Measurements from ENCODE around the gene RBM18.
A peak's percentile ranks its signal among the peaks of the same experiment; 100 is the strongest.

RBM18 gene

GRCh38 chr9:122256206-122256605 lies 8.4 kb downstream of the RBM18 start:
- DNase-seq, result no peak

DNA sequence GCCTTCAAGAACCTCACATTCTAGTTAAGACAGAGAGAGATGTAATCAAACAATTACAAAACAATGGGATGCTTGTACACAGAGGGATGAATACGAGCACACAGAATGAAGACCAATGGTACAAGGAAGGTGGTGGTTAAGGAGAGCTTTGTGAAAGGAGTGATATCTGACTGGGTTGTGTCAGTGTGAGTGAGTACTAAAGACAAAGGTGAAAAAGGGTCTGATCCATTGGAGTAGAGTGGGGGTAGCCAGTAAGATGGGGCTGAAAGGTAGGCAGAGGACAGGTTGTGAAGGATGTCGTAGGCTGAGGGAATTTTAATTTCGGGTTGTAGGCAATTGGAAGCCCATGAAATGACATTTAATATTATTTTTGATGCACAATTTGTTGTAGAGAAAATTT lies 9.9 kb downstream of the RBM18 start:
- DNase-seq, result no peak

DNA sequence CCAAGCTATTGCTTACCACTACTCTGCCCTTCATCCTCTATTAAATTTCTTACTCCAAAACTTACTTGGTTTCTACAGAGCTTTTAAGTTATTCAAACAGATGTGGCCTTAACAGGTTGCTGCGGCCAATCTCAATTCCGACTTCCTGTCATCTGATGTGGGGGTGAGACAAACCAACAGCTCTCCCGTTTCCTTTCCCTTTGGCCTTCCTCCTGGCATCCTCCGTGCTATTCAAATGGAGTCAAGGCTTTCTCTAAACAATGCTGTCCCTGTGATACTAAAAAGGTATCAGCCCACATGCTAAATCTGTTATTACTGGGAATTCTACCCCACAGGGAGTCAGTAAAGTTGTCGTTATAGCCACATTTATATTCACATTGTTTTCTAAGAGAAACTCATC lies 11.8 kb downstream of the RBM18 start:
- no peak for DNase-seq

DNA sequence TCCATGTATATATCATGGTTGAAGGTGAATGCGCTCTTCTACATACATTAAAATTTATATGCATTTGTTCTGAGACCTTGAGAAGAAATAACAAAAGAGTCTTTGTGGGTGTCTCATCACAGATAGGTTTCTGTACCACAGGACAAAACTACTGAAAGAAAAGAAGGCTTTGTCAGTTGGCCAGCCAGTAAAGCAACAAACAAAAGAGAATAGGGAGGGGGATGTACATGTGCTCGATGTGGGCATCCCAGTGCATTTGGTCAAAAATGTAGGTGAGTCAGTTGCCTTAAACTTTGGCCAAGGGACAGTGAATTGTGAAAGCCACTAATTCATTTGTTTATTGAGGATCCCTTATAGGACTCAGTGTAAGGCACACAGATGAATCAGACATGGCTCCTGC lies 13.3 kb downstream of the RBM18 start:
- no peak for DNase-seq

GRCh38 chr9:122248448-122248865 lies 16.2 kb downstream of the RBM18 start:
- no peak for DNase-seq

DNA sequence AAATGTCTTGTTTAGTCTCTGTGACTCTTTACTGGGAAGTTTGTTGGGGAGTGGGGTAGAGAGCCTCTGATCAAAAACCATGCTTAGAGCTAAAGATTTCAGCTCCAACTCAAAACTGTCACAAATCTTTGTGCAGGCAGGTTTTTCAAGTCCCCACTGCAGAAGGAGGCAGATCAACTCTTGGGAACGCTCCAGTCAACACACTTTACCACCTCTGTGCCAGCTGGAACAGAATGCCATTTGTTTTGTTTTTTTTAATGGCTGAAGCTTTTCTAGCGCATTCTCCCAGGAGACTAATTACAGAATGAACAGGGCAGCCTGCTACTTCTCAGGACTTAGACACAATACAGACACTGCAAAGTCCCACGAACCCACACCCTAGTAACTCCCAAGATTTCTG lies 18.0 kb downstream of the RBM18 start:
- no peak for DNase-seq

DNA sequence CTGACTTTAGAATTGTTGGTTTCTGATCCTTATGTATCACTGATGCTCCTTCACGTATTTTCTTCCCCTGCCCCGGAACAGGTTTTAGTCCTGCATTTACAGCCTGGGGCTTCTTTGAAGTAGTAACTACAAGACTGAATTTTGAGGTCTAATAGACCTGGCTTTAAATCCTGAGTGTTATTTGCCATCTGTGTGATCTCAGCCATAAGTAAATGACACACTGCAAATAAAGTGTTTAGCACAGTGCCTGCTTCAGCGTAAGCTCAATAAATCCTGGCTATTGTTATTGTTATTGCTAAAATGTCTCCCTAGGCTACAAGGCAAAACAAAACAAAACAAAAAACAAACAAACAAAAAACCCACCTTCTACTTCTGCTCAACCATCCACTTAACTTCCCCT lies 20.3 kb downstream of the RBM18 start:
- no peak for DNase-seq

GRCh38 chr9:122239722-122240121 lies 24.9 kb downstream of the RBM18 start:
- no peak for DNase-seq

DNA sequence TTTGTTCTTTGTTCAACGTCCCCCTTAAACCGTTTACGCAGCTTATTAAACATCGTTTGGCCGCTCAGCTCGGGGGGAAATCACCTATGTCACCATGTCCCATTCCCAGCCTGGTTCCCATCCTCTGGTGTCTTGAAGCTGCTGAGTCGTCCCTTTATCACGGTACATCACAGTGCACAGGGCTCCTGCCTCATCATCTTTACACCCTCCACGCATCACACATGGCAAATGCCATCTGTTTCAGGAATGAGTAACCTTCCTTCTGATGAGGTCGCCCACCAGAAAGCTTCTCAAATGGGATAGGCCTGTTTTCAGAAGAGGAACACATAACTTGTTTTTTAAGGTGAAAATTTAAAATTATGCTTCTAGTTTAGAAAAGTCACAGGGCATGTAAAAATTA lies 28.0 kb downstream of the RBM18 start:
- DNase-seq, result no peak

DNA sequence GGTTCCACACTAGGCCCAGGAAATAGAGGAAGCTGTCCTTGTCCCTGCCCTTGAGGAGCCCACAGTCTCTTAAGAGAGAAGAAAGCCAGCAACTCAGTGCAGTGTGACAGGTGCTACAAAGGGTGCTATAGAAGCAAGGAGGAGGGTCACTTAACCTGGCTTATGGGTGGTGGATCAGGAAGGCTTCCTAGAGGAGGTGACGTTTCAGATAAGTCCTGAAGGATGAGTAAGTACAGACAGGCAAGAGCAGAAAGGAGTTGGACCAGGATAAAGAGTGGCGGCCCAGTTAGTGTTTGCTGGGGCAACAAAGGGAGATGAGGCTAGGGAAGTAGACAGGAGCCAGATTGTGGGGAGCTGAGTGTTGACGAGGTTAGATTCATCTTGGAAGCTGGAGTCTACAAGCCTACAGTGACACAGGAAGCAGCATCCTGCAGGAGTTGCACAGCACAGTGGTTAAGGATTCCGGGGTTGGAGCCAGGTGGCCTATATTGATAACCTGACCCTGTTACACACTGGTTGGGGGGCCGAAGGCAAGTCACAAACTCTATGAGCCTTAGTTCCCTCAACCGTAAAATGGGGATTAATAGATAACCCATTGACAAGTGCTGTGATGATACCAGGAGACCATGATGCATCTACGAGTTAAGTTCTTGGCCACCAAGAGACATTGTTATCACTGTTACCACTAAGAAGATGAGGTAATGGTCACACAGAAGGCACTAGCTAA lies 30.5 kb downstream of the RBM18 start:
- DNase-seq, result no peak

- no peak for DNase-seq
Observed at GRCh38 chr9:122232796-122233306, 31.8 kb downstream of the RBM18 start.

GRCh38 chr9:122229485-122229837 lies 35.2 kb downstream of the RBM18 start:
- DNase-seq, result no peak

GRCh38 chr9:122228568-122229484 lies 35.8 kb downstream of the RBM18 start, which contains the start of gene LHX6:
TSS of gene LHX6 (minus strand) at chr9:122228957. CDS start at chr9:122228740, 217 bp downstream.
- peak; percentile 64 for DNase-seq

- DNase-seq, result no peak
Observed at GRCh38 chr9:122228191-122228567, 36.5 kb downstream of the RBM18 start.

DNA sequence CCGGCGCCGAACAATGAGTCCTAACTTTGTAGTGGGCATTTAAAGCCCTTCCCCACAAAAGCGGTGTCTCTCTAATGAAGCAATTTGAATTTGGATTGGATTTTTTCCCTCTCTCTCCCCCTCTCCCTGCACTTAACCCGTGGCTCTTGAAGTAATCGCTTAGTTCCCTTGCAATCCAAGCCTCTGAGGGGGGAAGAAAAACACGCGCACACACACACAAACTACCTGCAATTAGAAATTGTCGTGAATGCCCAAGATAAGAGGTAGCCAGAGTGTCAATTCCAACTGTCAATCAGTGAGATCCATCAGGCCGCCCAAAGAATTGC lies 37.1 kb downstream of the RBM18 start:
- no peak for DNase-seq

DNA sequence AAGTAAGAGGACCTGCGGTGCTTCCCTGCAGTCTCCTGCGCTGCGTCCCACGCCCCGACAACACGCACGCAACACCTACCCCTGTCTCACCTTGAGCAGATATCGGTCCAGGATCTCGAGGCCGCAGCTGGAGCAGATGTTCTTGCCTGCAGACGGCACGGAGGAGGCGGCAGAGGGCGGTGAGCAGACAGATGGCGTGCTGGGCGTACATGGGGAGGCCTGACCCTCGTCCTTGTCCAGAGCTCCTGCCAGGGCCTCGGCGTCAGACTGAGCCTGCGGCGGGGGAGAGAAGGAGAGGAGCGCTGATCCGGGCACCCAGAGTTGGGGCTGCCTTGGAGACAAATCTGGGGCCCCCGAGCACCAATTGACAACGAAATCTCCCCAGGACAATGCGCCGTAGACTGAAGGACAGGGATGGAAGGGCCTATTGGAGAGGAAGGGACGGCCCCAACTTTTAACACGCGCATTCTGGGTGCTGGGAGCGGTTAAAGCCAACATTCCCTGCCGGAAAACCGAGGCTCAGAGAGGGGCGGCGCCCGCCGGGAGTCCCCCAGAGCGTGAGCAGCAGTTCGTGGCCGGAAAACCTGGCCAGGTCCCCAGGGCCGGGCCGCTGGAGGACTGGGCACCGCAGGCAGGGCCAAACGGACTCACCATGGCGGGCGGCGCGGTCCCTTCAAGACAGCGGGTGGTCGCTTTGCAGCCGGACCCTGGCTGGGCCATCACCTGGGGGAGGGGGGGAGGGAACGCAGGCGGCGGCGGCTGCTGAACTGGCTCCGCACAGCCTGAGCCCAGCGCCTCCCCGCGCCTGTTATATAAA lies 37.7 kb downstream of the RBM18 start:
- DNase-seq, result no peak

DNA sequence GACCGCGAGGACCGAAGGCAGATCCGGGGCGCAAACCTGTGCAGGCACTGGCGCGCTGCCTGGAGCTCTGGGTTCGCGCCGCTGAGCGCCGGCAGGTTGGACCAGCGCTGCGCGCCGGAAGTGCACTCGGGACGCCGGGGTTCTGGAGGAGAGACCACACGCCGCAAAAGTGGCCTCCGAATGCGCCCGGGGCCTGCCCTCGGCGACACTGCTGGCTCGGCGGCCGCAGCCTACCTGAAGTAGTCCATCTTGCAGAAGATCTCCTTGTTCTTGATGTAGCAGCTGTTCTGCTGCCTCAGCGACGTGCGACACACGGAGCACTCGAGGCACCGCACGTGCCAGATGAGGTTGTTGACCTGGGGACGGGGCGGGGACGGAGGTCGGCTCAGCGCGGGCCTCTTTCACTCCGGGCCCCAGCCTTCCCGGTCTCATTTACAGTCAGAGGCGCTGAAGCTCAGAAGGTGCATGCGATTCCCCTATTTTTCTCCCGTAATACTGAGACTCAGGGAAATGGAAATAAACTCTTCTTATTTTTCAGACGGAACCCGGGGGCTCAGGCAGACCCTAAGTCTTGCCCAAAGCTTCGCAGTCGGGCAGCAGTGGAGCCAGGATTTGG lies 38.4 kb downstream of the RBM18 start:
- DNase-seq, result no peak

DNA sequence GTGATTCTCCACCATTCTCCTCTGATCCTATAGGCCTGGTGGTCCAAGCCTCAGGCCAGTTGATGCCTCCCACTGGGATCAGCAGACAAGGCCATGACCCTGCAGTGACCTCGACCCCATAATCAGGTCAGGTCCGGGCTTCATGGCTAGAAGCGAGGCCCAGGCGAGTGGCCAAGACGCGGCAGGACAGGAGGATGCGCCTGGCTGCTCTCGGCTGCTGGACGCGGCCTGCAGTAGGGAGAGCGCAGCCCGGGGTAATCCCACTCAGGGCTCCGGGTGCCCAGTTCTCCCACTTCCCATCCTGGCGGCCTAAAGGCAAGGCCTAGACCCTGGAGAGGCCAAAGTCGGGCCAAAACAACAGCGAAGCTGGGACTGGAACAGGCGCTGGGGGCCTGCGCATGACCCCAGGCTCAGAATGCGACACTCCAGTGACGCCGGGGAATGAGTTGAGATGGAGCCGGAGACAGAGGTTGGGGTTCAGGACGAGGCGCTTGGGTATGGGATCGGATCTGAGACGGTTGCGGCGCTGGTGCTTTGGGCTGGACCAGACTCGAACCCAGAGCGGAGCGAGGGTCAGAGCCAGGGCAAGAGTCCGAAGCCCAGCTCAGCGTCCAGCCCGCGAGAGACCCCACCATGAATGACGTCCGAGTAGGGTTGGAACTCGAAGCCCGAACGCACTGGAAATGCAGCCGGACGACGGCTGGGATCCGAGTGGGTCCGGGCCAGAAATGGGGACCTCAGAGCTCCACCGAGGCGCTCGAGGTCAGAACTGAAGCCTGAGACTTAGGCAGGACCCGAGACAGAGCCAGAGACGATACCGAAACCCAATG lies 39.1 kb downstream of the RBM18 start:
- no peak for DNase-seq

GRCh38 chr9:122223435-122223834 lies 41.2 kb downstream of the RBM18 start:
- DNase-seq, result no peak

DNA sequence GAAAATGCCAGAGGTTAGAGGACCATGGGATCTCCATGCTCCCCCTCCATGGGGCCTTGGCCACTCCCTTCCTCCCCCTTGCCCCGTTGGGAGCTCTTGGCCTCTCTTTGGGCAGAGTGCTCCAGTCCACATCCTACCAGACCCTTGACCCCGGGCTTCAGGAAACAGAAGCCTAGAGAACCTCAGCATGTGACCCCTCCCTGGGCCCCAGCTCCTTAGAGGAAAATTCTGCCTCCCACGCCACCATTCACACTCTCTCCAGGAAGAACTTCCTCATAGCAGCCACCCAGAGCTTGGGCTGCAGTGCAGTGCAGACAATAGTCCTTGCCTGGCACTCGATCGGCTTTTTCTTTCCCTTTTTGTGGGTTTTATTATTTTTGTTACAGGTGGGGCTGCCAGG lies 41.8 kb downstream of the RBM18 start:
- no peak for DNase-seq

- DNase-seq, result no peak
Observed at GRCh38 chr9:122221183-122221811, 43.3 kb downstream of the RBM18 start.

All from EL (cell line).